GM18499 (cell line): Measurements from ENCODE around the gene ZFP1.
"Not testable (repeated sequence)": the region's sequence is repeated elsewhere in the genome, so short reads cannot be mapped to it uniquely, and the experiment has no call there.

Experiments used
- ATAC-seq: cut with Tn5 transposase; IDR thresholded peaks from one replicate; pipeline ENCODE4 v1.9.1; 2021; ENCODE audit warnings: moderate number of reproducible peaks; ENCODE audit not compliant: insufficient read depth, unreplicated experiment

ZFP1 gene

DNA sequence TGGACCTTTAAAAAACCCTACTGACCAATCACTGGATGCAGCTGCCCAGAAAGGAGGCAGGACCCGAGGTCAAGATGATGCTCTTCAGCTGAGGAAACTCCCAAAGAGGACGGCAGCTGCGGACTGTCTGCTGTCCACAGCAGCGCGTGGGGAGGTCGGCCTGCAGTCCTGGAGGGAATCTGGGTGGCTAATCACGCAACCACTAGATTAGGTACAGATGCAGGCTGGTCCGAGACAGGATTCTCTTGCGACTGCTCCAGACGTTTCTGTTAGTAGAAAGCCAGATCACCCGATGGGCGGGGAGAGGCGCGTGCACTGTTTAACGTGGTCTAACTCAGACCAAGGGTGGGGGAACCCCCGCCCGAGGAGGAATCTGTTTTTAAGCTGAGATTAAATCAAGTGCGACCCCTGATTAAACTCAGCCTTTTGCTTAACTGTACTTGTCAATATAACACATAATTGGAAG is 49.8 kb downstream of the ZFP1 start:
- ATAC-seq, result no peak

DNA sequence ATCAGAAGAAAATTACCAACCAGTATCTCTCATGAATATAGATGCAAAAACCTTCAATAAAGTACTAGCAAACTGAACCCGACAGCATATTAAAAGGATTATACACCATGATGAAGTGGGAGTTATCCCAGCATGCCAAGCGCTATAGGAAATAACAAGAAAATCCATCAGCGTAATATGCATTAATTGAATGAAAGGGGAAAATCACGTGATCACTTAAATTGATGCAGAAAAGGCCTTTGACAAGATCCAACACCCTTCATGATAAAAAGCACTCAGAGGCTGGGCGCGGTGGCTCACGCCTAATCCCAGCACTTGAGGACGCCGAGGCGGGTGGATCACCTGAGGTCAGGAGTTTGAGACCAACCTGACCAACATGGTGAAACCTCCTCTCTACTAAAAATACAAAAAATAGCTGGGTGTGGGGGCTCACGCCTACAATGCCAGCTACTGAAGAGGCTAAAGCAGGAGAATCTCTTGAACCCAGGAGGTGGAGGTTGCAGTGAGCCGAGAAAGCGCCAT is 53.8 kb downstream of the ZFP1 start:
- ATAC-seq, result no peak

- no peak for ATAC-seq
Measured at GRCh38 chr16:75203096-75203495, 54.8 kb downstream of the ZFP1 start.

GRCh38 chr16:75203667-75204409 is 55.5 kb downstream of the ZFP1 start:
- no peak for ATAC-seq

GRCh38 chr16:75204410-75204758 is 56.1 kb downstream of the ZFP1 start:
- no peak for ATAC-seq

DNA sequence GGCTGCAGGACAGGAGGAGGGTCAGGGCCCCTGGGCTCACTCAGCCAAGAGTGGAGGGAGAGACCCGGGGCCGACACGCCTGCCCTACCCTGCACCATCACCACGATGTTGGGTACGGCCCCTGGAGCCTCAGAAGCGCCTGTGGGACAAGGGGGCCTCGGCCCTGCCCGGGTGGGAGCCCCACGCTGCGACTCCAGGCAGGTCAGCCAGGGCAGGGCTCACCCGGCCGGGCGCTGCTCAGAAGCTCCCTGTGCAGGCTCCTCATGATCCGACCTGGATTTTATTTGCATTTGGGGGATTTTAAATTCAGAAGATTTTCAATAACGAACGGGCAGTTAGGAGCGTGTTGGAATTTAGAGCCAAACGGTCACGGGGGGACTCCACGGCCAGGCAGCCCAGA is 56.6 kb downstream of the ZFP1 start:
- ATAC-seq, result not testable (repeated sequence)

DNA sequence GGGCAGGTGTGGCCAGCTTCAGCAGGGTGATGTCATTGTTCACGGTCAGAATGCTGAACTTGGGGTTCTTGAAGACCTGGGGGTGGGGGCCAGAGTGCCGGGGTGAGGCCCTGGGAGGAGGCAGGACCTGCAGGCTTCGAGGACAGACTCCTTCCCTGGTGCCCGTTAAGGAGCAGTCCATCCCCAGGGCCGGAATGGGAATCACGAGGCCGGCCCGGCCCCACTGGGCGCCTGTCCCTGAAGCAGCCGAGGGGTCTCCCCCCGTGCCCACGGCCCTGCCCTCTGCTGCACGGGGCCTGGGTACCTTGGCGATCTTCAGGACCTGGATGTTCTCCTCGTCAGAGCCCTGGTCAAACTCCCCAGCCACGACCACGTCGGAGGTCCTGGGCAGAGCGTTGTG is 57.1 kb downstream of the ZFP1 start:
- ATAC-seq, result not testable (repeated sequence)

DNA sequence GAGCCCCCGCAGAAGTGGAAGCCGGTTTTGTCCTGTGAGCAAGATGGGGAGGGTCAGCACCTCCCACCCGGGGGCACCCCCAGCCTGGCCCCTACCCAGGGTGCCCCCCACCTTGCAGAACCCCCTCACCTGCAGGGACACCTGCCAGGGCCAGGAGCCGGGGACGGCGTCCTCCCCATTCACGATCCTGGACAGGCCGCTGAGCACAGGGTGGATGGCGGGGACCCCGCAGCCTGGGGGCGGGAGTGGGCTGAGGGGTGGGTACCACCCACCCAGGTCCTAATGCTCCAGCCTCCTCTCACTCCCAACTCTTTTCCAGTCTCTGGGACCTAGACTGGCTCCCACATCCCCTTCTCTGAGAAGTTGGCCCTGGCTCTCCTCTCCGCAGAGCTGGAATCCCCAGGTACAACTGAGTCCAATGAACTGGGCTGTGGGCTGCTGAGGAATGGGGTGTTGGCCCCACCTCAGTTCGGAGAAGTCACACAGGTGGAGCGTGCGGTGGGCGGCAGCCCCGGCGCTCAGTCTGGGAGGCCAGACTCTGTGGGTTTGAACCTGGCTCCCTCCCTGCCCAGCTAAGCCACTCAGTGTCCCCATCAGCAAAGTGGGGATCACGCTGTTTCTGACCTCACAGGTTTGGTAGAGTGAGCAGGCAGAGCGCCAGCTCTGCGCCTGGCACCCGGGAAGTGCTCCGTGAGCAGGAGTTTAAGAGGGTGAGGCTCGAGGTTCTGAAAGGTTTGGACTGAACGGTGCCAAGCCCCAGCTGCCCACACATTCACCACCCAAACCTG is 57.8 kb downstream of the ZFP1 start:
- ATAC-seq, result not testable (repeated sequence)

GRCh38 chr16:75206749-75207451 is 58.6 kb downstream of the ZFP1 start, which contains the start of gene CTRB2:
Gene CTRB2 (minus strand): TSS chr16:75207161. CDS start chr16:75207141, 20 bp downstream.
- no peak for ATAC-seq

- no peak for ATAC-seq
Measured at GRCh38 chr16:75207831-75208230, 59.5 kb downstream of the ZFP1 start.

- no peak for ATAC-seq
Measured at GRCh38 chr16:75208242-75208825, 60.0 kb downstream of the ZFP1 start.

GRCh38 chr16:75208861-75209505 is 60.7 kb downstream of the ZFP1 start:
- no peak for ATAC-seq

GRCh38 chr16:75209514-75209913 is 61.2 kb downstream of the ZFP1 start:
- ATAC-seq, result not testable (repeated sequence)

DNA sequence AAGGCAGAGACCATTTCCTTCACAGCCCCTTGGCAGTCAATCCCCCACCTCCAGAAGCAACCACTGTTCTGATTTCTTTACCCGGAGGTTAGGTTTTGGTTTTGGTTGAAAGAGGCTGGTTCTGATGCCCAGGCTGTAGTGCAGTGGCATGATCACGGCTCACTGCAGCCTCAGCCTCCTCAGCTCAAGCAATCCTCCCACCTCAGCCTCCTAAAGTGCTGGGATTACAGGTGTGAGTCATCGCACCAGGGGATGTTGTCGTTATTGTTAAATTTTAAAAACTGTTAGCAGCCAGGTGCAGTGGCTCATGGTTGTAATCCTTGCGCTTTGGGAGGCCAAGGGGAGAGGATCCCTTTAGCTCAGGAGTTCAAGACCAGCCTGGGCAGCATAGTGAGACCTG is 61.6 kb downstream of the ZFP1 start:
- no peak for ATAC-seq

DNA sequence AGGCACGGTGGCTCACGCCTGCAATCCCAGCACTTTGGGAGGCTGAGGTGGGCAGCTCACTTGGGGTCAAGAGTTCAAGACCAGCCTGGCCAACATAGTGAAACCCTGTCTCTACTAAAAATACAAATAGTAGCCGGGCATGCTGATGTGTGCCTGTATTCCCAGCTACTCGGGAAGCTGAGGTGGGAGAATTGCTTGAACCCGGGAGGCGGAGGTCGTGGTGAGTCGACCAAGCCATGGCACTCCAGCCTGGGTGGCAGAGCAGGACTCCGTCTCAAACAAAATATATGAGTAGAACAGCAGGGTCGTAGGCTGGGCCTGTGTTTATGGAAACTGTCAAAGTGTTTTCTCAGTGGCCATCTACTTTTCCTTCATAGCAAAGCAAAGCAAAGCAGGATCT is 63.0 kb downstream of the ZFP1 start:
- not testable (repeated sequence) for ATAC-seq

DNA sequence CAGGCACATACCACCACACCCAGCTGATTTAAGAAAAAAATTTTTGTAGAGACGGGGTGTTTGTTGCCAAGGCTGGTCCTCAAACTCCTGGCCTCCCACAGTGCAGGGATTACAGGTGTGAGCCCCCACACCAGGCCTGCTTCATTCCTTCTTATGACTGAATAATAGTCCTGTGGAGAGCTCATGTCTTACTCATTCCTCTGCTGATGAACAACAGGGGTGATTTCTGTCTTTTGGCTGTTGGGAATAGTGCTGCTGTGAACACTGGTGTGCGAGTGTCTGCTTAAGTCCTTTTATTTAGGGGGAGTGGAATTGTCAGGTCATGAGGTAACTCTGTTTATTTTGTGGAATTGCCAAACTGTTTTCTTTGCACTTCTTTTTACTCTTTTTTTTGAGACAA is 67.8 kb downstream of the ZFP1 start:
- ATAC-seq, result no peak

- ATAC-seq, result no peak
Measured at GRCh38 chr16:75216576-75216975, 68.3 kb downstream of the ZFP1 start.

- no peak for ATAC-seq
Measured at GRCh38 chr16:75217389-75217851, 69.1 kb downstream of the ZFP1 start.

GRCh38 chr16:75218256-75219076 is 70.1 kb downstream of the ZFP1 start, which contains the start of gene CTRB1:
Gene CTRB1 (plus strand): TSS chr16:75218988. CDS start chr16:75219008, 20 bp downstream.
- ATAC-seq, result no peak
